Measurements from ENCODE around the gene YARS1.
A peak's percentile ranks its signal among the peaks of the same experiment; 100 is the strongest.

The YARS1 gene

DNA sequence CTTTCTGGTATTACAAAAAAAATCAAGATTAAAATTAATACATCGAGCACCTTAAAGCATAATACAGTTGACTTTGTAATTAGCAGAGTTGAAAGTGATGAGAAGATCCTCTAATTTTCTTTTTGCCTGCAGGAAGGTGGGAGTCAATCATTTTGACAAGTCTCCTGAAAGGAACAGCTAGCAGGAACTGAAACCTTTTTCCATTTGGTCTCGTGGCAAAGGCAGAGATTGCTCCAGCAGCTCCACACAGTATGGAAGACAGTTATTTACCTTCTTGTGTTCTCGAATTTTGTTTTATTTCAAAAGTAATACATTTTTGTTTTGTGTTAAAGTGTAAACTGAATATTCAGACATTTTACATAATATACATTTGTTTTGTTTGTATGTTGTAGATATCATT is 8.0 kb upstream of the YARS1 start:
- H2BK120ac ChIP-seq (ENCODE audit: low read depth, low read length) = no peak overlapping the region
- H3K4me3 ChIP-seq (ENCODE audit: low read length) = no peak overlapping the region
- H3K9ac ChIP-seq (ENCODE audit: low read length) = no peak overlapping the region
- no peak overlapping the region for H4K5ac ChIP-seq (ENCODE audit: low read length)
- peaks cover 7% of the 10 kb centered on the region for H3K36me3 ChIP-seq (ENCODE audit: control insufficient read depth, insufficient read depth, low read length)
- H4K8ac ChIP-seq (ENCODE audit: low read depth, low read length) = no peak overlapping the region
- H3K56ac ChIP-seq (ENCODE audit: low read length) = no peak overlapping the region
- no CpG with 5 or more reads among the region's 3 CpGs for WGBS (ENCODE audit: extremely low coverage, insufficient coverage, low lambda C conversion rate)
- H3K4me1 ChIP-seq (ENCODE audit: control insufficient read depth, low read depth, low read length) = no peaks in the 10 kb centered on the region
- no peak for DNase-seq
- no peak overlapping the region for H3K4ac ChIP-seq (ENCODE audit: low read depth, low read length)
- no peak overlapping the region for H3K23ac ChIP-seq (ENCODE audit: low read length)
- H3K18ac ChIP-seq (ENCODE audit: low read length) = no peak overlapping the region
- H2AK5ac ChIP-seq (ENCODE audit: low read length) = no peak overlapping the region
- H3K79me2 ChIP-seq (ENCODE audit: control insufficient read depth, insufficient read depth, low read length) = peaks cover 3% of the 10 kb centered on the region
- no peak overlapping the region for H2BK5ac ChIP-seq (ENCODE audit: low read length)
- H3K27me3 ChIP-seq (ENCODE audit: insufficient read depth, low read length, poor library complexity) = no peaks in the 10 kb centered on the region
- no peak overlapping the region for H3K27ac ChIP-seq (ENCODE audit: low read depth, low read length)
- no peaks in the 10 kb centered on the region for H3K79me1 ChIP-seq (ENCODE audit: low read length)
- no peak overlapping the region for H3K4me2 ChIP-seq (ENCODE audit: low read length)
- H2BK15ac ChIP-seq (replicated peaks; ENCODE audit: low read depth) = no peak overlapping the region

DNA sequence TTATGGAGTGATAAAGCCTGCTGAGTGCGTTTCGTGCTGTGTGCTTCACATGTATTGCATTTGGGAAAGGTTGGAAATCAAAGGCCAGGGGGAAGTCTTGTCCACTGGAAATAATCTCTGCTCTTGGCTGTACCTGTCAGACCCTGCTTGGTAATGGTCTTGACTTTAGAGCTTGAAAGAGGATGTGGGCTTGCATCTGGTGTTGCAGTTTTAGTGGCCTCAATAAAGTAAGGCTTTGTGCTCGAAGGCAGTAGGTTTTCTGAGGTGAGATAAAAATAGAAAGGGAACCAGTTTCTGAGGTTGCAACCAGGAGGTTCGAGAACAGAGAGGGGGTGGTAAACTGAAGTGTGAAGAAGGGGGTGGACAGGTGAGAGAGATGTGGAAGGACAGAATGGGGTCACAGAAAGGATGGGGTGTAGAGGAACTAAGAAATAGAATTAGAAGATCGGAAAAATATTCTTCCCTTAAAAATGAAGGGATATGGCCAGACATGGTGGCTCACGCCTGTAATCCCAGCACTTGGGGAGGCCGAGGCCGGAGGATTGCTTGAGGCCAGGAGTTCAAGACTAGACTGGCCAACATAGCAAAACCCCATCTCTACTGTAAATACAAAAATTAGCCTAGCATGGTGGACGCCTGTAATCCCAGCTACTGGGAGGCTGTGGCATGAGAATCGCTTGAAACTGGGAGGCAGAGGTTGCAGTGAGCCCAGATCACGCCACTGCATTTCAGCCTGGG is 1.8 kb upstream of the YARS1 start:
- Histone ChIP-seq H4K5ac (ENCODE audit: low read length) (no peak overlapping the region), H2BK15ac (replicated peaks; ENCODE audit: low read depth) (no peak overlapping the region), H3K27me3 (ENCODE audit: insufficient read depth, low read length, poor library complexity) (no peaks in the 10 kb centered on the region), H3K27ac (ENCODE audit: low read depth, low read length) (peak overlapping the region; percentile 99), H2BK120ac (ENCODE audit: low read depth, low read length) (no peak overlapping the region), H2BK5ac (ENCODE audit: low read length) (peak overlapping the region; percentile 83), H3K36me3 (ENCODE audit: control insufficient read depth, insufficient read depth, low read length) (no peaks in the 10 kb centered on the region), H3K79me1 (ENCODE audit: low read length) (peaks cover 2% of the 10 kb centered on the region), H3K9ac (ENCODE audit: low read length) (peak overlapping the region; percentile 93), H2AK5ac (ENCODE audit: low read length) (peak overlapping the region; percentile 1), H4K8ac (ENCODE audit: low read depth, low read length) (no peak overlapping the region), H3K4me1 (ENCODE audit: control insufficient read depth, low read depth, low read length) (peaks cover 8% of the 10 kb centered on the region), H3K4me3 (ENCODE audit: low read length) (no peak overlapping the region), H3K4me2 (ENCODE audit: low read length) (peak overlapping the region; percentile 95), H3K4ac (ENCODE audit: low read depth, low read length) (peak overlapping the region; percentile 50), H3K79me2 (ENCODE audit: control insufficient read depth, insufficient read depth, low read length) (peaks cover 43% of the 10 kb centered on the region), H3K56ac (ENCODE audit: low read length) (peak overlapping the region; percentile 97), H3K18ac (ENCODE audit: low read length) (peak overlapping the region; percentile 88), H3K23ac (ENCODE audit: low read length) (no peak overlapping the region)
- no peak for DNase-seq
- no CpG with 5 or more reads among the region's 11 CpGs for WGBS (ENCODE audit: extremely low coverage, insufficient coverage, low lambda C conversion rate)

DNA sequence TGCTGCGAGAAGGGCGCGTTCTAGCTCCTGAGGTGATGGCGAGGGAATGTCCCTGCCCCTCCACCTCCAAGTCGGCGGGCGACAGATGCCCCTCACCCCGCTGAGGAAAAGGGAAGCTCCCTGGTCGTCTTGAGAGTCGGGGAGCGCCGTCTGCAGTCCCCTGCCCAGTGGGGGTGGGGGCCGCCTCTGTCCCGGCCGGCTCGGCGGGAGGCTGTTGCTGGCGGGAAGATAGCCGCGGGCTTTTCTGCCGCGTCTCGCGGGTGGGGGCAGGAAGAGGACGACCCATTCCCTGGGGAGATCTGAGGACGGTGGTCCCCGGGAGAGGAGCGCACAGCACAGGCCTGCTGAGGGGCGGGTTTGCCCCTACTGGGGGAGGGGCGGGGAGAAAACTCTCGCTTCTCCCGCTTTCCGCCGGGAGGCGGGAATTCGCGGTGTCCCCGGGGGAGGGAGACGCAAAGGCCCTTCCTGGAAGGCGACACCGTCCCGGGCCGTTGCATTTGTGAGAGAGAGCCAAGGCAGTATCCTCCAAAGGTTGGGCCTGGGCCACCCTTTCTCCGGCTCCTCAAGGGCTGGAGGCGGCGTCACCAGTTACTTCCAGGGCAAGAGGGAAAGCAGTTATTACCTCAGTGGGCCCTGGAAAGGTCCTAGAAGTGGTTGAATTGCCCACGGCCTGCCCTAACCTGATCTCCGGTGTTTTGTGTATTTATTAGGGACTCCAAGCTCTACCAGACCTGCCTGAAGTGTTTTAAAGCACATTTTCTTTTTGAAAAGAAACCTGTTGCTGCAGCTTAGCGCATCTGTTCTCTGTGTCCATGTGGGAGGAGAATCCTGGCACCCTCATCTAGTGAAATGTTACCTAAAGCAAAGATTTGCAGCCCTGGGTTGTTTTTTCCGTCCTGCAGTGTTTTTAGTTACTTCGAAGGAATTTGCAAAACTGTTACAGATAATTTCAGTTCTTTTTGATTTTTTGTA is 943 bp upstream of the YARS1 start:
- peak; percentile 92 for DNase-seq
- Histone ChIP-seq H3K4ac (ENCODE audit: low read depth, low read length) (peak overlapping the region; percentile 94), H2BK120ac (ENCODE audit: low read depth, low read length) (peak overlapping the region; percentile 76)

DNA sequence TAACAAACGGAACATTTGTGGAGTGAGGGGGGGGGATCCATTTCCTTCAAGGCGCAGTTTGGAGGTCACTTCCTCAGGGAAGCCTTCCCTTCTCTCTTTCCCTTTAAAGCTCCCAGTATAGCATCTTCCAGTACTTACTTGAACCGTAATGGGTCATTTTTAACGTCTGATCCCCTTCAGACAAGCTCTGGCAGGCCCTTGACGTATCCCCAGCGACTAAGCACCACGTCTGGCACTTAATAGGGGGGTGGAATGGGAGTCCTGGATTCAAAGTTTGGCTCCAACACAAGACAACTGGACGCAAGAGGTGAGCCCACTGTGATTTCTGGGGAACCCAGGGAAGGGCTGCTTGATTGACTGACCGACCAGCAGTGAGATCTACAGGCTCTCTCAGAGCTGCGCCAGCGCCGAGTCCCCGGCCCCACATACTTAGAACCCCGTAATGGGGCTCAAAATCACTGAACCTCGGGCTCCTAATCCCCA is 441 bp downstream of the YARS1 start:
- H3K4me3 ChIP-seq (ENCODE audit: low read length) = peak overlapping the region; percentile 62
- H3K79me2 ChIP-seq (ENCODE audit: control insufficient read depth, insufficient read depth, low read length) = peaks cover 64% of the 10 kb centered on the region
- no peak overlapping the region for H4K8ac ChIP-seq (ENCODE audit: low read depth, low read length)
- H3K18ac ChIP-seq (ENCODE audit: low read length) = peak overlapping the region; percentile 96
- no peak overlapping the region for H3K23ac ChIP-seq (ENCODE audit: low read length)
- peak overlapping the region; percentile 88 for H3K27ac ChIP-seq (ENCODE audit: low read depth, low read length)
- H4K5ac ChIP-seq (ENCODE audit: low read length) = peak overlapping the region; percentile 92
- H3K9ac ChIP-seq (ENCODE audit: low read length) = peak overlapping the region; percentile 77
- H2AK5ac ChIP-seq (ENCODE audit: low read length) = peak overlapping the region; percentile 7
- peak overlapping the region; percentile 21 for H2BK5ac ChIP-seq (ENCODE audit: low read length)
- peak overlapping the region; percentile 61 for H3K4me2 ChIP-seq (ENCODE audit: low read length)
- H3K79me1 ChIP-seq (ENCODE audit: low read length) = peaks cover 3% of the 10 kb centered on the region
- H2BK15ac ChIP-seq (replicated peaks; ENCODE audit: low read depth) = peak overlapping the region; percentile 39
- peaks cover 17% of the 10 kb centered on the region for H3K4me1 ChIP-seq (ENCODE audit: control insufficient read depth, low read depth, low read length)
- DNase-seq = peak; percentile 60
- peak overlapping the region; percentile 100 for H3K4ac ChIP-seq (ENCODE audit: low read depth, low read length)
- H3K56ac ChIP-seq (ENCODE audit: low read length) = peak overlapping the region; percentile 87
- H2BK120ac ChIP-seq (ENCODE audit: low read depth, low read length) = peak overlapping the region; percentile 82
- WGBS (ENCODE audit: extremely low coverage, insufficient coverage, low lambda C conversion rate) = no CpG with 5 or more reads among the region's 15 CpGs
- no peaks in the 10 kb centered on the region for H3K36me3 ChIP-seq (ENCODE audit: control insufficient read depth, insufficient read depth, low read length)
- H3K27me3 ChIP-seq (ENCODE audit: insufficient read depth, low read length, poor library complexity) = no peaks in the 10 kb centered on the region

More for the DNA sequence above, 943 bp upstream of the YARS1 start:
- H2AK5ac ChIP-seq (ENCODE audit: low read length) = peak overlapping the region; percentile 52
- peak overlapping the region; percentile 97 for H3K56ac ChIP-seq (ENCODE audit: low read length)
- no peaks in the 10 kb centered on the region for H3K36me3 ChIP-seq (ENCODE audit: control insufficient read depth, insufficient read depth, low read length)
- H2BK15ac ChIP-seq (replicated peaks; ENCODE audit: low read depth) = no peak overlapping the region
- peaks cover 10% of the 10 kb centered on the region for H3K4me1 ChIP-seq (ENCODE audit: control insufficient read depth, low read depth, low read length)
- H3K79me2 ChIP-seq (ENCODE audit: control insufficient read depth, insufficient read depth, low read length) = peaks cover 52% of the 10 kb centered on the region
- peak overlapping the region; percentile 95 for H3K4me2 ChIP-seq (ENCODE audit: low read length)
- H3K27ac ChIP-seq (ENCODE audit: low read depth, low read length) = peak overlapping the region; percentile 99
- H3K23ac ChIP-seq (ENCODE audit: low read length) = peak overlapping the region; percentile 55
- H3K18ac ChIP-seq (ENCODE audit: low read length) = peak overlapping the region; percentile 88
- H4K5ac ChIP-seq (ENCODE audit: low read length) = peak overlapping the region; percentile 41
- peak overlapping the region; percentile 93 for H3K9ac ChIP-seq (ENCODE audit: low read length)
- peaks cover 2% of the 10 kb centered on the region for H3K79me1 ChIP-seq (ENCODE audit: low read length)
- peak overlapping the region; percentile 85 for H2BK5ac ChIP-seq (ENCODE audit: low read length)
- no peaks in the 10 kb centered on the region for H3K27me3 ChIP-seq (ENCODE audit: insufficient read depth, low read length, poor library complexity)
- H3K4me3 ChIP-seq (ENCODE audit: low read length) = peak overlapping the region; percentile 61
- no CpG with 5 or more reads among the region's 51 CpGs for WGBS (ENCODE audit: extremely low coverage, insufficient coverage, low lambda C conversion rate)
- H4K8ac ChIP-seq (ENCODE audit: low read depth, low read length) = no peak overlapping the region

DNA sequence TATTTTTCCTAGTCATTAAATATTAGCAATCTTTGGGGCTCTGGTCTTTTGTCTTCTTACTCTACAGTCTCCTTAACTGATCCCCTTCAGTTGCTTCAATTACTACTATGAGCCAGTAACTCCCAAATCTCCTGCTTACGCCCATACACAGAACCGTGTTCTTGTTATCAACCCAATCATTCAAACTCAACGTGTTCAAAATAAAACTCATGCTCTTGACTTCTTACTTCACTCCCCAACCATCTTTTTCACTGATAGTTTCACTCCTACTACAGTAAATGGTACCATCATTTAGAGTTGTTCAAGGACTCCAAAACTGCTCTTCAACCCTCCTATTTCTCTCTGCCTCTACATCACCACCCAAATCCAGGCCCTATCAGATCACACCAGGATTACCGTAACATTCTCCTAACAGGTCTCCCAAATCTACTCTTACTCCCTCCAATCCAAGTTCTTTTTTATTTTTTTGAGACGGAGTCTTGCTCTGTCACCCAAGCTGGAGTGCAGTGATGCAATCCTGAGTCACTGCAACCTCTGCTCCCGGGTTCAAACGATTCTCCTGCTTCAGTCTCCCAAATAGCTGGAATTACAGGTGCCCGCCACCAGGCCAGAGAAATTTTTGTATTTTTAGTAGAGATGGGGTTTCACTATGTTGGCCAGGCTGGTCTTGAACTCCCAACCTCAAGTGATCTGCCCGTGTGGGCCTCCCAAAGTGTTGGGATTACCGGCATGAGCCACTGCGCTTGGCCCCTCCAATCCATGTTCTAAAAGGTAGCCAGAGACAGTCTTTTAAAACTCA is 3.0 kb downstream of the YARS1 start:
- H2BK15ac ChIP-seq (replicated peaks; ENCODE audit: low read depth) = no peak overlapping the region
- H4K5ac ChIP-seq (ENCODE audit: low read length) = no peak overlapping the region
- H3K9ac ChIP-seq (ENCODE audit: low read length) = peak overlapping the region; percentile 48
- H3K23ac ChIP-seq (ENCODE audit: low read length) = no peak overlapping the region
- peaks cover 76% of the 10 kb centered on the region for H3K79me2 ChIP-seq (ENCODE audit: control insufficient read depth, insufficient read depth, low read length)
- peaks cover 11% of the 10 kb centered on the region for H3K79me1 ChIP-seq (ENCODE audit: low read length)
- H3K4me3 ChIP-seq (ENCODE audit: low read length) = no peak overlapping the region
- peak overlapping the region; percentile 29 for H3K4me2 ChIP-seq (ENCODE audit: low read length)
- H3K56ac ChIP-seq (ENCODE audit: low read length) = peak overlapping the region; percentile 68
- no peak overlapping the region for H2BK120ac ChIP-seq (ENCODE audit: low read depth, low read length)
- peak overlapping the region; percentile 28 for H3K27ac ChIP-seq (ENCODE audit: low read depth, low read length)
- H2AK5ac ChIP-seq (ENCODE audit: low read length) = peak overlapping the region; percentile 33
- H3K27me3 ChIP-seq (ENCODE audit: insufficient read depth, low read length, poor library complexity) = no peaks in the 10 kb centered on the region
- no peak overlapping the region for H3K18ac ChIP-seq (ENCODE audit: low read length)
- peak overlapping the region; percentile 48 for H3K4ac ChIP-seq (ENCODE audit: low read depth, low read length)
- H3K4me1 ChIP-seq (ENCODE audit: control insufficient read depth, low read depth, low read length) = peaks cover 27% of the 10 kb centered on the region
- no peak overlapping the region for H4K8ac ChIP-seq (ENCODE audit: low read depth, low read length)
- DNase-seq = no peak
- peak overlapping the region; percentile 17 for H2BK5ac ChIP-seq (ENCODE audit: low read length)
- WGBS (ENCODE audit: extremely low coverage, insufficient coverage, low lambda C conversion rate) = 100% methylated on average over 1 of the region's 11 CpGs
- H3K36me3 ChIP-seq (ENCODE audit: control insufficient read depth, insufficient read depth, low read length) = peaks cover 10% of the 10 kb centered on the region

All from mesendoderm (in vitro differentiated cells).